Esophagus muscularis mucosa (tissue), 3 donors: ENCODE measurements around the gene ZNF25.

Source experiments
- POLR2A ChIP-seq: fragments of 450-650 bp; IDR thresholded peaks from one replicate; pipeline ENCODE4 v1.6.1; 2017; ENCODE audit warnings: antibody characterized with exemption, moderate library complexity, mild to moderate bottlenecking, low read depth
- POLR2AphosphoS5 ChIP-seq, 2 donors: sonication (generic); formaldehyde crosslinking; IDR thresholded peaks; one replicate each; pipeline ENCODE4 v1.6.1; 2017; ENCODE audit warnings: antibody characterized with exemption in 2 of 2
- TF ChIP-seq, protein P1 (sequence below), 3 experiments: fragments of 200-600 bp in 2 of 3; fragments of 450-650 bp in 1 of 3; sonication (generic) in 2 of 3; IDR thresholded peaks; one replicate each; pipeline ENCODE4 v1.5.1; 2017 to 2019; ENCODE audit warnings: antibody characterized with exemption in 3 of 3, mild to moderate bottlenecking in 2 of 3, moderate library complexity in 1 of 3

DNA sequence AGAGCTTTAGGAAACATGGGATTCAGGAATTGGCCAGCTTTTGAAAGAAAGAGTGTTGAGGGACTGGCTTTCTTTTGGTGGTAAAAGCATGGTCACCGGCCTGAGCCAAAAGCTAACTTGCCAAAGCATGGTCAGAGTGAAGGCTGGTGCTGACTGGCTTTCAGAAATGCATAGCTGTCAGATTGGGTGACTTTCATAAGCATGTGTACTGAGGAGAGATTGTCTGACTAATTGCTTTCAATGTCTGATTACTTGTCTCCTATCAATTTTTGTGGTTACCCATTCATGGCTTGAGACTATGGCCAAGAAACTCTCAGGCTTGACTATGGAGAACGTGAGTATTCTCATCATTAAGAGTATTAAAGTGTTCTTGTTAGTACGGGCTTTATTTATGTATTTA lies 28.2 kb downstream of the ZNF25 start:
- TF ChIP-seq, protein P1, sequence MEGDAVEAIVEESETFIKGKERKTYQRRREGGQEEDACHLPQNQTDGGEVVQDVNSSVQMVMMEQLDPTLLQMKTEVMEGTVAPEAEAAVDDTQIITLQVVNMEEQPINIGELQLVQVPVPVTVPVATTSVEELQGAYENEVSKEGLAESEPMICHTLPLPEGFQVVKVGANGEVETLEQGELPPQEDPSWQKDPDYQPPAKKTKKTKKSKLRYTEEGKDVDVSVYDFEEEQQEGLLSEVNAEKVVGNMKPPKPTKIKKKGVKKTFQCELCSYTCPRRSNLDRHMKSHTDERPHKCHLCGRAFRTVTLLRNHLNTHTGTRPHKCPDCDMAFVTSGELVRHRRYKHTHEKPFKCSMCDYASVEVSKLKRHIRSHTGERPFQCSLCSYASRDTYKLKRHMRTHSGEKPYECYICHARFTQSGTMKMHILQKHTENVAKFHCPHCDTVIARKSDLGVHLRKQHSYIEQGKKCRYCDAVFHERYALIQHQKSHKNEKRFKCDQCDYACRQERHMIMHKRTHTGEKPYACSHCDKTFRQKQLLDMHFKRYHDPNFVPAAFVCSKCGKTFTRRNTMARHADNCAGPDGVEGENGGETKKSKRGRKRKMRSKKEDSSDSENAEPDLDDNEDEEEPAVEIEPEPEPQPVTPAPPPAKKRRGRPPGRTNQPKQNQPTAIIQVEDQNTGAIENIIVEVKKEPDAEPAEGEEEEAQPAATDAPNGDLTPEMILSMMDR (IDR thresholded peaks at IDR 0.05): no peak
- TF ChIP-seq POLR2A (no peak), POLR2AphosphoS5 (IDR thresholded peaks at IDR 0.05) (no peak)
